NCI-H2196 (cell line): Measurements from ENCODE around the gene CYP1A2.
A peak's percentile ranks its signal among the peaks of the same experiment; 100 is the strongest.

Source experiments
- DNase-seq: peaks from one replicate; lab custom pipeline; 2025; ENCODE audit not compliant: unreplicated experiment; lab: John Stamatoyannopoulos, UW

The CYP1A2 gene

GRCh38 chr15:74788042-74788682, 39.5 kb downstream of the CYP1A2 start:
- no peak for DNase-seq

GRCh38 chr15:74788683-74789151, 40.1 kb downstream of the CYP1A2 start:
- no peak for DNase-seq

- DNase-seq = no peak
Observed at GRCh38 chr15:74789171-74789631, 40.6 kb downstream of the CYP1A2 start.

- no peak for DNase-seq
Observed at GRCh38 chr15:74789741-74790079, 41.1 kb downstream of the CYP1A2 start.

GRCh38 chr15:74790080-74790916, 41.7 kb downstream of the CYP1A2 start:
- DNase-seq = no peak

GRCh38 chr15:74791007-74791406, 42.4 kb downstream of the CYP1A2 start:
- DNase-seq = no peak

GRCh38 chr15:74791667-74792066, 43.0 kb downstream of the CYP1A2 start:
- no peak for DNase-seq

- DNase-seq = no peak
Observed at GRCh38 chr15:74792227-74793016, 43.8 kb downstream of the CYP1A2 start.

GRCh38 chr15:74793135-74794028, 44.7 kb downstream of the CYP1A2 start:
- DNase-seq = no peak

GRCh38 chr15:74794248-74794969, 45.8 kb downstream of the CYP1A2 start:
- DNase-seq = no peak

- DNase-seq = no peak
Observed at GRCh38 chr15:74794970-74795349, 46.3 kb downstream of the CYP1A2 start.

- no peak for DNase-seq
Observed at GRCh38 chr15:74795966-74796625, 47.5 kb downstream of the CYP1A2 start.

GRCh38 chr15:74798388-74799254, 50.0 kb downstream of the CYP1A2 start:
- no peak for DNase-seq

GRCh38 chr15:74799255-74799855, 50.7 kb downstream of the CYP1A2 start:
- DNase-seq = no peak

- DNase-seq = peak; percentile 76
Observed at GRCh38 chr15:74799856-74800558, 51.4 kb downstream of the CYP1A2 start.

GRCh38 chr15:74800559-74801094, 52.0 kb downstream of the CYP1A2 start:
- DNase-seq = no peak

- DNase-seq = no peak
Observed at GRCh38 chr15:74801311-74801997, 52.8 kb downstream of the CYP1A2 start.
